K562 (cell line): ENCODE measurements around the gene DYSF. TPM values are rescaled to one million over a fixed set of nuclear protein-coding genes. Genes with fewer than 3 reads are reported as not detected.
"Not testable (repeated sequence)": the region's sequence is repeated elsewhere in the genome, so short reads cannot be mapped to it uniquely, and the experiment has no call there.

Experiments used
- ATAC-seq: fragments of 200-7000 bp; cut with Tn5 transposase; 3 replicates; pipeline ENCODE4 v1.9.1; 2020; ENCODE audit warnings: moderate library complexity
- BruUV-seq: library from RNA; stranded (reverse); fragments of 400-500 nt; replicated peaks from 2 replicates; lab custom pipeline; 2021; lab: Mats Ljungman, UMichigan
- CTCF ChIA-PET: fragments of 300-600 bp; formaldehyde crosslinking; extraction: SDS; loops from one replicate; lab custom pipeline; 2021; ENCODE audit warnings: low intra/inter-chr PET ratio; lab: Yijun Ruan, JAX
- POLR2A ChIA-PET: fragments of 300-600, 350-650 bp; sonication (Branson Sonifier 250); formaldehyde crosslinking; extraction: SDS; loops from one replicate; lab custom pipeline; 2021; ENCODE audit warnings: antibody characterized with exemption, inconsistent platforms; lab: Yijun Ruan, JAX
- DNase-seq, 4 experiments: peaks; one replicate each; pipeline versions ENCODE4 v3.0.0 to v3.0.0-alpha.2; 2011 to 2018; ENCODE audit warnings: low spot score in 3 of 4, mixed read lengths in 3 of 4; ENCODE audit errors: extremely low read depth in 1 of 4
- FAIRE-seq: peaks from 2 replicates; lab custom pipeline; 2011; peaks lifted over from hg19 to GRCh38; lab: Jason Lieb, UNC
- H2AFZ ChIP-seq: 2 replicates; pipeline ENCODE4 v1.6.0; 2011; ENCODE audit warnings: low read depth, low read length, control low read depth, inconsistent platforms
- H3K27ac ChIP-seq: fragments of 200-600 bp; 3 replicates; pipeline ENCODE4 v1.8.0; 2011; ENCODE audit warnings: low read depth, mild to moderate bottlenecking, control low read depth, inconsistent platforms, low read length, moderate library complexity, mixed read lengths; ENCODE audit errors: extremely low read depth
- H3K27me3 ChIP-seq, 2 experiments: fragments of 300-600 bp in 1 of 2; 2 replicates in 1 of 2; 3 replicates in 1 of 2; pipeline versions ENCODE4 v1.6.0 to v1.8.0; 2011; ENCODE audit warnings: inconsistent platforms in 2 of 2, low read length in 2 of 2, mild to moderate bottlenecking in 1 of 2, mixed read lengths in 1 of 2, moderate library complexity in 1 of 2; ENCODE audit not compliant: control insufficient read depth in 2 of 2, insufficient read depth in 2 of 2
- H3K36me3 ChIP-seq: fragments of 300-600 bp; 3 replicates; pipeline ENCODE4 v1.8.0; 2011; ENCODE audit warnings: mild to moderate bottlenecking, low read length, inconsistent platforms; ENCODE audit not compliant: control insufficient read depth, insufficient read depth
- H3K4me1 ChIP-seq, 2 experiments: fragments of 200-600 bp in 1 of 2; replicated peaks in 1 of 2; 2 replicates in 1 of 2; 3 replicates in 1 of 2; pipeline versions ENCODE4 v1.5.1 to v1.8.0; 2011; ENCODE audit warnings: inconsistent platforms in 2 of 2, low read length in 2 of 2, mild to moderate bottlenecking in 1 of 2, mixed read lengths in 1 of 2, moderate library complexity in 1 of 2; ENCODE audit not compliant: control insufficient read depth in 2 of 2, insufficient read depth in 2 of 2
- H3K4me2 ChIP-seq: 2 replicates; pipeline ENCODE4 v1.6.1; 2011; ENCODE audit warnings: low read length, control low read depth, inconsistent platforms, mixed read lengths; ENCODE audit not compliant: insufficient read depth
- H3K4me3 ChIP-seq: fragments of 200-600 bp; sonication (generic), shearing (Covaris generic); 2 replicates; pipeline ENCODE4 v1.5.1; 2016; ENCODE audit warnings: control low read depth, inconsistent platforms
- H3K79me2 ChIP-seq: fragments of 200-600 bp; 3 replicates; pipeline ENCODE4 v1.8.0; 2011; ENCODE audit warnings: low read length, inconsistent platforms; ENCODE audit not compliant: control insufficient read depth, insufficient read depth
- H3K9ac ChIP-seq, 2 experiments: 2 replicates each; pipeline versions ENCODE4 v1.6.0 to v1.6.1; 2011; ENCODE audit warnings: low read depth in 2 of 2, low read length in 2 of 2, control low read depth in 1 of 2, inconsistent platforms in 1 of 2, mild to moderate bottlenecking in 1 of 2, mixed read lengths in 1 of 2; ENCODE audit not compliant: insufficient read depth in 1 of 2
- H3K9me1 ChIP-seq: one replicate; pipeline ENCODE4 v1.6.0; 2011; ENCODE audit warnings: inconsistent platforms, mild to moderate bottlenecking, low read length, moderate library complexity; ENCODE audit not compliant: control insufficient read depth, insufficient read depth
- H3K9me3 ChIP-seq: replicated peaks from 2 replicates; pipeline ENCODE4 v1.5.1; 2011; ENCODE audit warnings: low read depth, low read length, inconsistent platforms; ENCODE audit not compliant: control insufficient read depth, insufficient read depth
- H4K20me1 ChIP-seq: replicated peaks from 2 replicates; pipeline ENCODE4 v1.6.1; 2011; ENCODE audit warnings: low read length, inconsistent platforms, mixed read lengths; ENCODE audit not compliant: control insufficient read depth, insufficient read depth
- BCOR ChIP-seq: fragments of 450-650 bp; IDR thresholded peaks from 2 replicates; pipeline ENCODE4 v1.6.1; 2016
- BRCA1 ChIP-seq, 2 experiments: fragments of 450-650 bp in 1 of 2; sonication (generic) in 1 of 2; formaldehyde crosslinking in 1 of 2; IDR thresholded peaks; 2 replicates each; pipeline versions ENCODE4 v1.5.0 to v1.6.1; 2017 to 2020; ENCODE audit warnings: mild to moderate bottlenecking in 1 of 2, missing genetic modification reagents in 1 of 2
- BRD4 ChIP-seq: fragments of 200-600 bp; sonication (generic); IDR thresholded peaks from 2 replicates; pipeline ENCODE4 v1.6.1; 2017; ENCODE audit warnings: inconsistent platforms
- COPS2 ChIP-seq: fragments of 450-650 bp; conservative IDR thresholded peaks from 2 replicates; pipeline ENCODE4 v1.6.1; 2016; ENCODE audit warnings: mild to moderate bottlenecking, moderate library complexity
- CSDE1 ChIP-seq, 2 experiments: fragments of 450-650 bp; IDR thresholded peaks; 2 replicates each; pipeline ENCODE4 v1.6.1; 2016; ENCODE audit warnings: mild to moderate bottlenecking in 1 of 2
- E2F3 ChIP-seq: fragments of 250-450 bp; sonication (Bioruptor Pico); IDR thresholded peaks from 2 replicates; pipeline ENCODE4 v1.4.0; 2020; ENCODE audit warnings: mild to moderate bottlenecking
- ERF ChIP-seq: fragments of 450-650 bp; formaldehyde crosslinking; IDR thresholded peaks from 2 replicates; pipeline ENCODE4 v1.4.0; 2020; ENCODE audit warnings: mild to moderate bottlenecking, mixed read lengths
- HMBOX1 ChIP-seq: sonication (generic); IDR thresholded peaks from 2 replicates; pipeline ENCODE4 v1.6.1; 2016
- IRF1 ChIP-seq: sonication (generic); formaldehyde crosslinking; IDR thresholded peaks from 2 replicates; pipeline ENCODE4 v1.8.0; 2022; ENCODE audit warnings: missing genetic modification reagents, mild to moderate bottlenecking, borderline replicate concordance
- KDM1A ChIP-seq, 2 experiments: fragments of 450-650 bp; IDR thresholded peaks; 2 replicates each; pipeline ENCODE4 v1.6.1; 2016; ENCODE audit warnings: mild to moderate bottlenecking in 2 of 2
- POLR2H ChIP-seq: IDR thresholded peaks from 2 replicates; pipeline ENCODE4 v1.6.1; 2016; ENCODE audit warnings: missing genetic modification characterization, low read depth, mild to moderate bottlenecking, control low read depth, missing compliant biosample characterization, moderate library complexity
- RBM25 ChIP-seq: fragments of 200-400 bp; formaldehyde crosslinking; IDR thresholded peaks from 2 replicates; pipeline ENCODE4 v1.6.1; 2018; ENCODE audit warnings: low read length, low read depth, moderate library complexity; ENCODE audit not compliant: severe bottlenecking
- THRAP3 ChIP-seq: fragments of 450-650 bp; IDR thresholded peaks from 2 replicates; pipeline ENCODE4 v1.6.1; 2016; ENCODE audit warnings: mild to moderate bottlenecking, inconsistent platforms, borderline replicate concordance
- ZFP30 ChIP-seq: fragments of 250-450 bp; sonication (Bioruptor Pico); IDR thresholded peaks from 2 replicates; pipeline ENCODE4 v1.8.0; 2022; ENCODE audit warnings: moderate library complexity, mild to moderate bottlenecking, inconsistent platforms, borderline replicate concordance
- ZNF146 ChIP-seq: IDR thresholded peaks from one replicate; pipeline ENCODE4 v1.6.1; 2018; ENCODE audit warnings: missing compliant biosample characterization; ENCODE audit not compliant: unreplicated experiment
- WGBS: fragments of 100-300 bp; shearing (Covaris generic); methylation state at CpG from one replicate; pipeline ENCODE4 v1.1.6; 2016; ENCODE audit warnings: low coverage, mixed read lengths; ENCODE audit not compliant: insufficient coverage; ENCODE audit errors: missing lambda C conversion rate; 5-methylcytosine and 5-hydroxymethylcytosine counted together
- in situ Hi-C: fragments of 300-500 bp; cut with MboI; formaldehyde crosslinking; loops from 4 replicates; pipeline ENCODE4 v1.15.0; 2018; ENCODE audit warnings: inconsistent platforms, mixed read lengths
- intact Hi-C: fragments of 100-400 bp; cut with micrococcal nuclease; formaldehyde crosslinking; loops from 2 replicates; pipeline ENCODE4 v1.14.2; 2022
- polyA plus RNA-seq, 8 experiments: library from polyadenylated mRNA; depleted of rRNA in 4 of 8; stranded (reverse) in 5 of 8; unstranded in 3 of 8; fragments of >200 nt; fragmentation: Nextera tagmentation in 2 of 8; fragmentation: Illumina TruSeq in 1 of 8; extraction: Ambion mirVana in 2 of 8; extraction: Trizol in 1 of 8; gene quantifications; 2 replicates each; pipeline versions ENCODE4 v1.2.1 to v1.2.3, GENCODE V29; 2011 to 2014; ENCODE audit warnings: inconsistent platforms in 1 of 8, missing spikeins in 1 of 8
- total RNA-seq, 7 experiments: library from RNA; depleted of rRNA in 6 of 7; stranded (reverse); fragments of >200 nt in 6 of 7; fragmentation: Illumina TruSeq in 2 of 7; extraction: Trizol in 2 of 7; gene quantifications; 2 replicates each; pipeline versions ENCODE4 v1.2.1 to v1.2.3, GENCODE V29; 2011 to 2021; ENCODE audit warnings: low replicate concordance in 1 of 7

The DYSF gene
- total and polyA plus RNA-seq, 9 of the 15 experiments (the other 6 are each of a cell fraction or from before 2014, with no cell fraction given) = 0.01 to 0.80 (median 0.29) TPM

- H3K27ac ChIP-seq, in situ Hi-C loops, H3K4me3 ChIP-seq, H4K20me1 ChIP-seq, DNase-seq, H3K9me3 ChIP-seq, H3K36me3 ChIP-seq, intact Hi-C loops, H3K4me2 ChIP-seq, H2AFZ ChIP-seq, CTCF ChIA-PET, BruUV-seq, H3K79me2 ChIP-seq, H3K9ac ChIP-seq, H3K4me1 ChIP-seq, ATAC-seq, H3K9me1 ChIP-seq, FAIRE-seq, POLR2A ChIA-PET: not testable (repeated sequence)
- TF ChIP-seq RBM25 = peak; percentile 67
- TF ChIP-seq ZNF146 (CRISPR knock-in tag) = peak; percentile 95
- peak; percentile 32; the same call in 1 of the 2 replicates for TF ChIP-seq BCOR
- 0 out of 4 replicates have a peak, but pooled peaks of 1 of the 2 experiments have one; percentile 25 for TF ChIP-seq KDM1A (IDR thresholded peaks at IDR 0.05)
- WGBS = 10% methylated on average over 3 of the region's 3 CpGs
- H3K27me3 ChIP-seq = peaks cover 4 to 18% of the 10 kb centered on the region in 2 experiments; a peak in 2 of 5 replicates
Observed at GRCh38 chr2:71491551-71491950, 38.2 kb downstream of the DYSF start.

GRCh38 chr2:71492112-71492511 lies 38.8 kb downstream of the DYSF start:
- no peak for DNase-seq
- BruUV-seq = no TSS peak
- no peak overlapping the region for H3K4me2 ChIP-seq
- no peak overlapping the region for H3K27ac ChIP-seq
- H4K20me1 ChIP-seq = no peaks in the 10 kb centered on the region; the same call in 1 of the 2 replicates
- ChIA-PET POLR2A (no interaction called here), CTCF (no interaction called here)
- no peaks in the 10 kb centered on the region for H3K4me1 ChIP-seq
- FAIRE-seq = no peak
- peaks cover 3 to 15% of the 10 kb centered on the region in 2 experiments; a peak in 2 of 5 replicates for H3K27me3 ChIP-seq
- no peaks in the 10 kb centered on the region for H3K79me2 ChIP-seq
- in situ Hi-C loops = no loop called here
- 53% methylated on average over 6 of the region's 6 CpGs for WGBS
- H3K4me3 ChIP-seq = no peak overlapping the region
- H3K9me1 ChIP-seq = no peaks in the 10 kb centered on the region
- no peaks in the 10 kb centered on the region for H3K9me3 ChIP-seq
- no peak for ATAC-seq
- no peaks in the 10 kb centered on the region for H3K36me3 ChIP-seq
- no peak overlapping the region for H2AFZ ChIP-seq
- intact Hi-C loops = no loop called here
- H3K9ac ChIP-seq = no peak overlapping the region
- TF ChIP-seq BRCA1 (IDR thresholded peaks at IDR 0.05) = no peak
- no peak for TF ChIP-seq BRCA1 (CRISPR knock-in tag; IDR thresholded peaks at IDR 0.05)
- TF ChIP-seq POLR2H (tag) = no peak
- no peak for TF ChIP-seq BRD4
- no peak for TF ChIP-seq E2F3 (CRISPR knock-in tag)
- TF ChIP-seq THRAP3 = no peak
- TF ChIP-seq ZFP30 (CRISPR knock-in tag) = no peak
- TF ChIP-seq ERF (CRISPR knock-in tag) = no peak
- TF ChIP-seq HMBOX1 = no peak
- TF ChIP-seq CSDE1 (IDR thresholded peaks at IDR 0.05) = no peak
- no peak for TF ChIP-seq IRF1 (CRISPR knock-in tag)
- TF ChIP-seq COPS2 = no peak
